Stimulated activated CD4-positive, alpha-beta T cell treated with anti-CD3 and anti-CD28 coated beads, TNF-alpha, amount 100 ng/mL, for 48 hours (primary cell): Measurements from ENCODE around the gene HES7.
"Not testable (repeated sequence)": the region's sequence is repeated elsewhere in the genome, so short reads cannot be mapped to it uniquely, and the experiment has no call there.

Experiments
- DNase-seq, 3 donors: peaks; one replicate each; pipeline ENCODE4 v3.0.0-alpha.2; 2020; ENCODE audit warnings: low read depth in 3 of 3

HES7 gene

GRCh38 chr17:8122422-8122923 is 1.4 kb downstream of the HES7 start:
- DNase-seq: no peak

- no peak for DNase-seq
These were observed 2.1 kb downstream of the HES7 start for GRCh38 chr17:8121681-8122421.

- DNase-seq: no peak
These were observed 2.6 kb downstream of the HES7 start for GRCh38 chr17:8121407-8121680.

- DNase-seq: peak; percentile 74 to 78 (median 75)
These were observed 3.1 kb downstream of the HES7 start for GRCh38 chr17:8120520-8121406.

- peak; percentile 81 to 92 (median 90) for DNase-seq
These were observed 4.1 kb downstream of the HES7 start for GRCh38 chr17:8119581-8120519.

GRCh38 chr17:8118769-8119580 is 4.9 kb downstream of the HES7 start:
- peak; percentile 76 to 78 (median 76) for DNase-seq

GRCh38 chr17:8117980-8118768 is 5.7 kb downstream of the HES7 start, which contains the start of gene ALOXE3:
Gene ALOXE3 (minus strand): TSS chr17:8118514. CDS start chr17:8117990, 524 bp downstream.
- DNase-seq: no peak

- no peak for DNase-seq
These were observed 6.4 kb downstream of the HES7 start for GRCh38 chr17:8117367-8117979.

- DNase-seq: no peak
These were observed 7.1 kb downstream of the HES7 start for GRCh38 chr17:8116776-8117175.

- no peak for DNase-seq
These were observed 13.0 kb downstream of the HES7 start for GRCh38 chr17:8110907-8111306.

GRCh38 chr17:8110456-8110804 is 13.5 kb downstream of the HES7 start:
- DNase-seq: no peak

- peak; percentile 55 to 76 (median 66) for DNase-seq
These were observed 14.0 kb downstream of the HES7 start for GRCh38 chr17:8109661-8110455.

- DNase-seq: no peak
These were observed 14.8 kb downstream of the HES7 start for GRCh38 chr17:8108972-8109660.

GRCh38 chr17:8106980-8107379 is 16.9 kb downstream of the HES7 start:
- DNase-seq: not testable (repeated sequence)

GRCh38 chr17:8105957-8106398 is 17.9 kb downstream of the HES7 start:
- no peak for DNase-seq

- DNase-seq: no peak
These were observed 19.0 kb downstream of the HES7 start for GRCh38 chr17:8104911-8105310.

- no peak for DNase-seq
These were observed 20.4 kb downstream of the HES7 start for GRCh38 chr17:8103549-8103948.

- DNase-seq: no peak
These were observed 22.2 kb downstream of the HES7 start for GRCh38 chr17:8101721-8102120.
